H9 (cell line): Measurements from ENCODE around the gene UBE2J1. TPM values are rescaled to one million over a fixed set of nuclear protein-coding genes. Genes with fewer than 3 reads are reported as not detected.
A peak's percentile ranks its signal among the peaks of the same experiment; 100 is the strongest.

ENCODE experiments used
- DNase-seq: peaks from one replicate; pipeline ENCODE4 v3.0.0-alpha.2; 2017
- H2AFZ ChIP-seq: one replicate; pipeline ENCODE4 v1.6.1; 2013; ENCODE audit warnings: mild to moderate bottlenecking, low read length, control low read depth, moderate library complexity
- H2AK5ac ChIP-seq: 2 replicates; pipeline ENCODE4 v1.6.1; 2013; ENCODE audit warnings: low read length, control low read depth, mixed read lengths; ENCODE audit not compliant: insufficient read length
- H2BK120ac ChIP-seq: one replicate; pipeline ENCODE4 v1.6.1; 2013; ENCODE audit warnings: low read depth, mild to moderate bottlenecking, low read length, control low read depth, inconsistent platforms; ENCODE audit not compliant: poor library complexity, severe bottlenecking
- H2BK12ac ChIP-seq: 2 replicates; pipeline ENCODE4 v1.6.1; 2013; ENCODE audit warnings: low read length, control low read depth, mixed read lengths, low read depth; ENCODE audit not compliant: insufficient read length
- H2BK15ac ChIP-seq: 2 replicates; pipeline ENCODE4 v1.6.1; 2013; ENCODE audit warnings: low read depth, low read length, control low read depth
- H2BK20ac ChIP-seq: one replicate; pipeline ENCODE4 v1.6.1; 2013; ENCODE audit warnings: low read depth, mild to moderate bottlenecking, low read length, control low read depth, inconsistent platforms; ENCODE audit not compliant: poor library complexity, severe bottlenecking
- H2BK5ac ChIP-seq: 2 replicates; pipeline ENCODE4 v1.6.1; 2013; ENCODE audit warnings: low read length, control low read depth, mixed read lengths; ENCODE audit not compliant: insufficient read length
- H3K14ac ChIP-seq: 2 replicates; pipeline ENCODE4 v1.6.1; 2013; ENCODE audit warnings: low read length, control low read depth; ENCODE audit not compliant: insufficient read depth
- H3K18ac ChIP-seq: 2 replicates; pipeline ENCODE4 v1.6.1; 2013; ENCODE audit warnings: low read depth, mild to moderate bottlenecking, mixed read lengths, low read length, control low read depth; ENCODE audit not compliant: insufficient read length
- H3K23ac ChIP-seq: 2 replicates; pipeline ENCODE4 v1.6.1; 2013; ENCODE audit warnings: low read length, control low read depth, mixed read lengths, low read depth; ENCODE audit not compliant: insufficient read length
- H3K23me2 ChIP-seq: 2 replicates; pipeline ENCODE4 v1.6.1; 2013; ENCODE audit warnings: low read depth, mild to moderate bottlenecking, mixed read lengths, low read length, control low read depth; ENCODE audit not compliant: insufficient read length, poor library complexity, severe bottlenecking
- H3K27ac ChIP-seq: 2 replicates; pipeline ENCODE4 v1.5.1; 2013; ENCODE audit warnings: low read length, control low read depth, mixed read lengths, low read depth; ENCODE audit not compliant: insufficient read length
- H3K27me3 ChIP-seq: 2 replicates; pipeline ENCODE4 v1.6.1; 2013; ENCODE audit warnings: low read length, control low read depth, inconsistent platforms; ENCODE audit not compliant: insufficient read depth
- H3K4ac ChIP-seq: 2 replicates; pipeline ENCODE4 v1.6.1; 2013; ENCODE audit warnings: low read depth, mild to moderate bottlenecking, control low read depth, inconsistent platforms, low read length, moderate library complexity
- H3K4me1 ChIP-seq: 2 replicates; pipeline ENCODE4 v1.6.1; 2013; ENCODE audit warnings: low read length, control low read depth, inconsistent platforms; ENCODE audit not compliant: insufficient read depth
- H3K4me2 ChIP-seq: 2 replicates; pipeline ENCODE4 v1.6.1; 2013; ENCODE audit warnings: low read length, control low read depth, mixed read lengths; ENCODE audit not compliant: insufficient read length, insufficient read depth
- H3K56ac ChIP-seq: 2 replicates; pipeline ENCODE4 v1.6.1; 2013; ENCODE audit warnings: low read depth, mild to moderate bottlenecking, mixed read lengths, low read length, control low read depth; ENCODE audit not compliant: insufficient read length
- H3K79me1 ChIP-seq: 2 replicates; pipeline ENCODE4 v1.6.1; 2013; ENCODE audit warnings: low read depth, mild to moderate bottlenecking, moderate library complexity, low read length, control low read depth, inconsistent platforms; ENCODE audit not compliant: insufficient read depth, poor library complexity, severe bottlenecking
- H3K79me2 ChIP-seq: 2 replicates; pipeline ENCODE4 v1.6.1; 2013; ENCODE audit warnings: low read length, control low read depth, inconsistent platforms; ENCODE audit not compliant: insufficient read depth
- H3K9ac ChIP-seq: 2 replicates; pipeline ENCODE4 v1.6.1; 2013; ENCODE audit warnings: low read length, control low read depth, mixed read lengths; ENCODE audit not compliant: insufficient read length; ENCODE audit errors: extremely low read depth
- H3K9me3 ChIP-seq: one replicate; pipeline ENCODE4 v1.6.1; 2013; ENCODE audit warnings: low read depth, low read length, inconsistent platforms; ENCODE audit not compliant: control insufficient read depth
- H3T11ph ChIP-seq: one replicate; pipeline ENCODE4 v1.6.1; 2013; ENCODE audit warnings: mild to moderate bottlenecking, low read length, control low read depth, inconsistent platforms
- H4K20me1 ChIP-seq: one replicate; pipeline ENCODE4 v1.6.1; 2013; ENCODE audit not compliant: control insufficient read depth, insufficient read length, insufficient read depth
- H4K5ac ChIP-seq: 2 replicates; pipeline ENCODE4 v1.6.1; 2013; ENCODE audit warnings: low read depth, mild to moderate bottlenecking, mixed read lengths, low read length, control low read depth; ENCODE audit not compliant: insufficient read length
- H4K8ac ChIP-seq: replicated peaks from 2 replicates; pipeline ENCODE4 v1.6.1; 2013; ENCODE audit warnings: low read length, control low read depth, mixed read lengths, low read depth; ENCODE audit not compliant: insufficient read length
- H4K91ac ChIP-seq: 2 replicates; pipeline ENCODE4 v1.6.1; 2013; ENCODE audit warnings: low read depth, mild to moderate bottlenecking, moderate library complexity, mixed read lengths, low read length, control low read depth; ENCODE audit not compliant: insufficient read length
- H3K27ac Mint-ChIP-seq, 3 experiments: 2 replicates in 2 of 3; 3 replicates in 1 of 3; pipeline ENCODE4 v1.8.0; 2020 to 2021; ENCODE audit warnings: mixed read lengths in 3 of 3, mild to moderate bottlenecking in 1 of 3, moderate library complexity in 1 of 3
- H3K27me3 Mint-ChIP-seq: 2 replicates; pipeline ENCODE4 v1.8.0; 2021; ENCODE audit warnings: low read depth, mild to moderate bottlenecking, moderate library complexity, mixed read lengths
- H3K36me3 Mint-ChIP-seq, 3 experiments: 2 replicates in 2 of 3; 3 replicates in 1 of 3; pipeline ENCODE4 v1.8.0; 2020 to 2021; ENCODE audit warnings: low read depth in 3 of 3, mixed read lengths in 3 of 3; ENCODE audit not compliant: insufficient read depth in 1 of 3
- H3K4me1 Mint-ChIP-seq, 2 experiments: 2 replicates each; pipeline ENCODE4 v1.8.0; 2020; ENCODE audit warnings: mixed read lengths in 2 of 2
- H3K4me3 Mint-ChIP-seq, 2 experiments: 2 replicates in 1 of 2; 3 replicates in 1 of 2; pipeline ENCODE4 v1.8.0; 2020 to 2021; ENCODE audit warnings: mild to moderate bottlenecking in 2 of 2, mixed read lengths in 2 of 2, moderate library complexity in 1 of 2
- H3K9me3 Mint-ChIP-seq, 2 experiments: 2 replicates in 1 of 2; 3 replicates in 1 of 2; pipeline ENCODE4 v1.8.0; 2020; ENCODE audit warnings: mild to moderate bottlenecking in 2 of 2, mixed read lengths in 2 of 2, moderate library complexity in 1 of 2
- CTCF ChIP-seq: fragments of 200-600 bp; sonication (generic); conservative IDR thresholded peaks from 3 replicates; pipeline ENCODE4 v1.8.0; 2021; ENCODE audit warnings: antibody characterized with exemption, mild to moderate bottlenecking
- WGBS: extraction: QIAGEN DNeasy Blood & Tissue Kit; methylation state at CpG from one replicate; pipeline ENCODE4 v1.1.7; 2013; ENCODE audit warnings: missing lambda C conversion rate, low lambda C conversion rate, mixed read lengths; ENCODE audit not compliant: insufficient read length; ENCODE audit errors: extremely low coverage; 5-methylcytosine and 5-hydroxymethylcytosine counted together
- total RNA-seq: library from RNA; stranded (reverse); gene quantifications from 2 replicates; pipeline ENCODE4 v1.2.1, GENCODE V29; 2021

Gene UBE2J1
- total RNA-seq, 1 experiment from 2014 or later: 13.1 TPM

DNA sequence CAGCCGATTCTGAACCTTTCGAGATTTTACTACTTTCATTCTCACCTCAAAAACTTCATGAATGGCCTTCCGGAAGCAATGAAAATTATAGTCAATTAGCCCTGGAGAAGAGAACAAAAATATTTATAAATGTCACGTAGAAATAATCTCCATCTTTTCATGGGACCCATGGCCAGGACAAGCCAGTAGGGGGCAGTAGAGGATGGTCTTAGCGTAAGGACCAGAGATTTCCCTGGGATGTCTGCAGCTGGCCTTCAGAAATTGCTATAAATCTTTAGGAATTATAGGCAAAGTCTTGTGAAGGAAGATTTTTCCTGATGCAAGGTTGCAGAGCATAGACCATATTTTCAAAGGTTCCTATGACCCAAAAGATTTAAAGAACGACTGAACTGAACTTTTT, 15.6 kb upstream of the UBE2J1 start:
- Mint-ChIP-seq H3K36me3 (no peaks in the 10 kb centered on the region), H3K27ac (no peak overlapping the region), H3K4me3 (no peak overlapping the region), H3K9me3 (no peaks in the 10 kb centered on the region), H3K27me3 (no peaks in the 10 kb centered on the region), H3K4me1 (peaks cover 14 to 19% of the 10 kb centered on the region in 2 experiments)
- no peak overlapping the region for H4K8ac ChIP-seq
- no peak overlapping the region for H3K4me2 ChIP-seq
- no peaks in the 10 kb centered on the region for H3K23me2 ChIP-seq
- H3K79me1 ChIP-seq: no peaks in the 10 kb centered on the region
- no peak overlapping the region for H3K56ac ChIP-seq
- no peaks in the 10 kb centered on the region for H3K4me1 ChIP-seq
- H3K23ac ChIP-seq: no peak overlapping the region
- no peaks in the 10 kb centered on the region for H3K79me2 ChIP-seq
- no peak overlapping the region for H2BK20ac ChIP-seq
- no peaks in the 10 kb centered on the region for H3K9me3 ChIP-seq
- no peak for DNase-seq
- H2AK5ac ChIP-seq: no peak overlapping the region
- H3K18ac ChIP-seq: no peak overlapping the region
- H3K9ac ChIP-seq: no peak overlapping the region
- H3K27me3 ChIP-seq: no peaks in the 10 kb centered on the region
- no peak overlapping the region for H3K27ac ChIP-seq
- H3K14ac ChIP-seq: no peak overlapping the region
- H4K5ac ChIP-seq: no peak overlapping the region
- H2BK15ac ChIP-seq: no peak overlapping the region
- H2AFZ ChIP-seq: no peak overlapping the region
- TF ChIP-seq CTCF: peak; percentile 93
- H4K20me1 ChIP-seq: no peaks in the 10 kb centered on the region
- no peak overlapping the region for H4K91ac ChIP-seq
- H3K4ac ChIP-seq: no peak overlapping the region
- no peak overlapping the region for H2BK5ac ChIP-seq
- H3T11ph ChIP-seq: no peak overlapping the region
- no peak overlapping the region for H2BK12ac ChIP-seq
- H2BK120ac ChIP-seq: no peak overlapping the region
- no CpG with 5 or more reads among the region's 6 CpGs for WGBS
